Caki2 (cell line): ENCODE measurements around the gene RNGTT. TPM values are rescaled to one million over a fixed set of nuclear protein-coding genes. Genes with fewer than 3 reads are reported as not detected.

Experiments used
- DNase-seq: peaks from one replicate; pipeline ENCODE4 v3.0.0-alpha.2; 2015; ENCODE audit warnings: low read depth
- in situ Hi-C: cut with HindIII; loops from 2 replicates; pipeline ENCODE4 v1.10.0; 2016; ENCODE audit warnings: low sequenced_read_pairs, low pct_unique_long_range_greater_than_20kb, mixed read lengths
- total RNA-seq: library from RNA; depleted of rRNA; stranded (reverse); fragments of >200 nt; shearing (Covaris generic); gene quantifications from 2 replicates; pipeline ENCODE4 v1.2.3, GENCODE V29; 2014; ENCODE audit warnings: low replicate concordance

Gene RNGTT
- total RNA-seq, 1 experiment from 2014 or later = 15.6 TPM

DNA sequence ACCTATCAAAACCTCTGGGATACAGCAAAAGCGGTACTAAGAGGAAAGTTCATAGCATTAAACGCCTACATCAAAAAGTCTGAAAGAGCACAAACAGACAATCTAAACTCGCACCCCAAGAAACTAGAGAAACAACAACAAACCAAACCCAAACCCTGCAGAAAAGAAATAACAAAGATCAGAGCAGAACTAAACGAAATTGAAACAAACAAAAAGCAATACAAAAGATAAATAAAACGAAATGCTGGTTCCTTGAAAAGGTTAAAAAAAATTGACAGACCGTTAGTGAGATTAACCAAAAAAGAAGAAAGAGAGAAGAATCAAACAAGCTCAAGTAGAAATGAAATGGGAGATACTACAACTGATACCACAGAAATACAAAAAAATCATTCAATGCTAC lies 302.3 kb downstream of the RNGTT start:
- in situ Hi-C loops = no loop called here
- DNase-seq = no peak

DNA sequence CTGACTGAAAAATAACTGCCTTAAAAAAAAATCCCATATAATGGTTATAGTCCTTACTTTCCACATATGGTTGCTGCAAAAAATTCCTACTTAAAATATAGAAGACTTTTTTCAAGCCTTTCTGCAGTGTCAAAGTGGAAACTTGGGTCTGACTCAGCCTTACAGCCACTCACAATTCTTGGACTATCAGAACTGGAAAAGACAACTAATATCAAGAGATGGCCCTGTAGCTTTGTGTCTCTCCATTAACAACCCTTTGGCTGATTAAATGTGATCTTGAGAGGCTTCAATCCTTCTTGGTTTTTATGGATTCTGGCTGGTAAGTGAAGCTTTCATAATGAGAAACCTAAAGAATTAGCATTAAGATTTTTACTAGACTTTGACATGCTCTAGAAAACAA lies 307.8 kb downstream of the RNGTT start:
- in situ Hi-C loops = no loop called here
- no peak for DNase-seq

DNA sequence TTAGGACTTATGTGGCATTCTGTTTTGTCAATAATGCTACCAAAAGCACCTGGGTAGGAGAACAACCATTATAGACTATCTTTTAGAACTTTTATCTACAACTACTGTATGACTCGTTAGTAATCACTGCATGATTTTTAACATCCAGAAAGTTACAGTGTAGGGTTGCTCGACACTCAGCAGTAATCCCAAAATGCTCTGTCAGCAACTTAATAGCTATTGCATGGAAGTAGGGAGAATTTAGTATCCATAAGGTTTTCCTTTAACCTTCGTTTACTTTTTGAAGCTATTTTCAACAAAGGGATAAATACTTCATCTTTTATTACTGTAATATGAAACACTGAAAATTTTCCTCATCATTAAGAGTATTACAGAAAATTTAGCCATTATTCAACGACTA lies 309.5 kb downstream of the RNGTT start:
- in situ Hi-C loops = no loop called here

DNA sequence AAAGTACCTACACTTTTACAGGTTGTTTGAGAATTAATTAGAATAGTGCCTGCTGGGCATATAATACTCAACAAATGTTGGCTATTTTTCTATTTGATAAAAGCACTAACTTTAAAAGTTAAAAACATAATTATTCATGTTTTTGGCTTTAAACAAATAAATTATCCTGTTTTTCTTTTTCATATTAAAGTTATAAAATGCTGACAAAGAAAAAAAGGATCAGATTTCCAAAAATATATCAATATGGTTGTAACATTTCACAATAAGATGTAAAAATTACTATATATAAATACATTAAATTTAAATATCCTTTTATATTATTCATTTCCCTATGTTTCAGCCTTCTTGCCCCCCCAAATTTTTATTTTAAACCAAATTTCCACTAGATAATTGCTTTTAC lies 312.0 kb downstream of the RNGTT start:
- DNase-seq = no peak
- in situ Hi-C loops = no loop called here

More for the DNA sequence above, 309.5 kb downstream of the RNGTT start:
- DNase-seq = no peak

DNA sequence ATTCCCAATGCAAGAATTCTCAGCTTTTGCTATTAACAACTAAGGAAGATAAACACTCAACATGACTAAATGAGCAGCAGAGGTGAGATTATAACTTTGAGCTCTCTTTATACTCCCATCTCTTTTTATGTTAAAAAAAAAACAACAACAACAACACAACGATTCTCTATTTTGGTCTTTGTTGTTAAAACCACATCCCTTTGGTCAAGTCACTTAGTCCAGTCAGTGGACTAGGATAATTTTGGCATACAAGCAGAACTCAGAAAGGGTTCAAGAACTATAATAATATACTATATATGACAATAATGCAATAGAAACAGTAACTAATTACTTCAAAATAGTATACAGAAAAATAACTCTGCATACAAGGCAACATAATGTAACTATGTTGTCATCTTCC lies 312.4 kb downstream of the RNGTT start:
- in situ Hi-C loops = no loop called here
- no peak for DNase-seq

DNA sequence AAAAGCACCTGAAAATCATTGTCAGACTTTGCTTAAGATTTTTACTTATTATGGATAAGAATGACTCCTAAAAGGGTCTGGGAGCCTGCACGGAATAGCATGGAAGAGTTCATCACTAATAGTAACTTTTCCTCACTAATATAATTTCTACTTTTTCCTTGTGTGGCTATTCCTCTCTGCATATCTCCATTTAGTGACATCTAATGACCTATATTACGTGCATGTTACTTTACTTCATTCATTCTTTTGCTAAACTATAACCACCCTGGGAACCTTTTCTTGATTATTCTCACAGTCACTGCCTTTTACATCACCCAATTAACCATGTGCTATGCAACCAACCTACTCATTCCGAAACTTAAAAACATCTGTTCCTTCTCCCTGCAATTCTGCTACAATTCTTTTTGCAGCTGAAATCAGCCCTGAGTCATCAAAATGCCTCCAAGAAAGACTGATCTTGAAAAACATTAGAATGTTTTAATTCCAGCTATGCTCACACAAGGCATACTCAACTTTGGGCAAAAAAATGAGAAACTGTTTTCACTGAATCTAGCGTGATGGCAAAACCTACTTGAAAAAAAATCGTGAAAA lies 313.3 kb downstream of the RNGTT start:
- in situ Hi-C loops = no loop called here
- no peak for DNase-seq

DNA sequence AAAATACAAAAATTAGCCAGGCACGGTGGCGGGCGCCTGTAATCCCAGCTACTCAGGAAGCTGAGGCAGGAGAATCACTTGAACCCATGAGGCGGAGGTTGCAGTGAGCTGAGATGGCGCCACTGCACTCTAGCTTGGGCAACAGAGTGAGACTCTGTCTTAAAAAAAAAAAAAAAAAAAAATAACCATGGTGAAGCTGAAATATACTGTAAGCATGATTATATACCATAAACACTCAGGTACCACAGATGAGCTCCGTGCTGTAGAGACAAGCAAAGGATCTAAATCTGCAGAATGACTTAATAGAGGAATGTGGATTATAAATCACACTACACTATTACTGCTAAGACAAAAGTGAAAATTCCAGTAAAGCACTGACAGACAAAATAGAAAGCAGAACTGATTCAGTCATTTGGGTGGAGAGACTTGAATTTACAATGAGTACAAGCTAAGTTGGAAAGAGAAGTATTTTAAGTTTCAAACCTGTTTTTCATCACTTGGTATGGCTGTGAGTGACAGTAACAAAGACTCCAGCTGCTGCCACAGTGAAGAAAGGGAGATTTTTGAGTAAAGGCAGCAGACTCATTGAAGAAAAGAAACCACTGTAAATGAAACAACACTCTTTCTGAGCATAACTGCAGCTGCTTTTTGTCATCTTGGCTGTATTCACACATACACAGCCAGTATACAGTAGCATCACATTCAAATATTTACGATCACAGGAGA lies 322.1 kb downstream of the RNGTT start:
- in situ Hi-C loops = no loop called here
- no peak for DNase-seq

DNA sequence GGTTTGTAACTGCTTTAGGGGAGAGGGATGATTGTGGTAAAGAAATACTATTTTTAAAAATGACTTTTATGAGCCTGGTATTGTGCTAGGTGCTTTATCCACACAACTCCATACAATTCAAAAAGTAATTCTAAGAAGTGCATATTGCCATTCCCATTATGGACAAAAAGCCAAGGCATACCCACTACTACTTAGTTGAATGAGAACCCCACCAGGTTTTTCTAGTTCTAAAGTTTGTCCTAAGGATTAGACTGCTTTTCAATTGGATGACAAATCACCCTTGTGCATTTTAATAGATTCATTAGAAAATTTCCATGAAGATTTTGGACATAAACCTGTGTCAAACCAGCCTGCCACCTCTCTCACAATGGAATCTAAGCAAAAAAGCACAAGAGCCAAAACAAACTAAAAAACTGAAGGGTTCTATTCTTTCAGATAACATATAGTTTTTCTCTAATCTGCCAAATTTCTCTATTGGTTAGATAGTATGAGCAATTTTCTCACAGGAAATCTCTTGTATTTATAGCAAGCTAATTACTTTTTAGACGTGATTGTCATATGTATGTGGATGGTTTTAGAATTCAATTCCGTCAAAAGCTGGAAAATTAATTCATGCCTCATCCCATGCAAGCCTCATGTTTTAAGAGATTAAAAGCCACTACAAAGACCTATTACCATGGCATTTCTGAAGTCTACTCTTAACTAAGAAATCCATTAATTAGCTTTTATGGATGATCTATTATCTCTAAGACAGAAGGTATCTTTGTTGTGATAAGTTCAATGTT lies 325.5 kb downstream of the RNGTT start:
- in situ Hi-C loops = no loop called here

DNA sequence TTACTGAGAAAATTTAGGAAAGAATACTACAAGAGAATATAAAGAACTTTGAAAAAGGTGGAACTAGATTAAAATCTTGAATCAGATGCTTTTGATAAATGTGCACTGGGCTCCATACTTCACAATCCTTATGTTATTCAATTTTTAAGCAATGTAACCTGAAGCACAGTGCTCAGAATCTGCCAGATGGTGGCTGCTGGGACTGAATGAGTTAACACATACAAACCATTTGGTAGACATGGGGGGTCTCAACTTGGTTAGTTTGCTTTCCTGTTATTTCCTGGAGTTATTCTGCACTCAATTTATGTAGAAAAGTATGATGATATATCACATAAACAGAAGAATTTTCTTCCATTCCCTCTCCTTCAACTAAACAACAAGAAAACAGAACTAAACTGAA lies 326.5 kb downstream of the RNGTT start:
- no peak for DNase-seq
- in situ Hi-C loops = no loop called here

More for the DNA sequence above, 325.5 kb downstream of the RNGTT start:
- no peak for DNase-seq

DNA sequence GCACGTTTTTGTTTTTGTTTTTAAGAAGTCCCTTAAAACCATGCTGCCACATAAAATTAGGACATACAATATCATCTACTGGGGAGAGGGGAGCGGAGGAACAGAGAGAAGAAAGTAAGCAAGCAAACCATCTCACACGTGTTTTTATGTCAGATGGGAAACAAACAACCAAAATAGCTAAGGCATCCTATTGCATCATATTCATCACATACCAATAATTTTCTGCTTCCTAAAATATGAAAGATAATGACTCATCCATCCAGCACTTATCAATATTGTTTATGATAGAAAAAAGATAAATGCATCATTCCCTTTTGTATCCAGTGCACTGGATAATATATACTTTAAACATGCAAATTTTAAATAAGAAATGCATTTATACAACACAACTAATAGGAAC lies 329.6 kb downstream of the RNGTT start:
- no peak for DNase-seq
- in situ Hi-C loops = no loop called here

DNA sequence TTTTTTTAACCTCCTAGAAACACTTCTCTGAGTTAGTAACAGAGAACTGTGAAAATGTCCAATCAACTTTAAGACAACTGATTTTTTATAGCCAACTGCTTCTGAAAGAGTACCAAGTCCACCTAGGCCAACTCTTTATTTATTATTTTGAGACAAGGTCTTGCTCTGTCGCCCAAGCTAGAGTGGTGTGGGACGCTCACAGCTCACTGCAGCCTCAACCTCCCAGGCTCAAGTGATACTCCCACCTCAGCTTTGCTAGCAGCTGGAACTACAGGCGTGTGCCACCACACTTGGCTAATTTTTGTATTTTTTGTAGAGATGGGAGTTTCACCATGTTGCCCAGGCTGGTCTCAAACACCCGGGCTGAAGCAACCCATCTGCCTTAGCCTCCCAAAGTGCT lies 331.6 kb downstream of the RNGTT start:
- in situ Hi-C loops = no loop called here
- peak; percentile 24 for DNase-seq

DNA sequence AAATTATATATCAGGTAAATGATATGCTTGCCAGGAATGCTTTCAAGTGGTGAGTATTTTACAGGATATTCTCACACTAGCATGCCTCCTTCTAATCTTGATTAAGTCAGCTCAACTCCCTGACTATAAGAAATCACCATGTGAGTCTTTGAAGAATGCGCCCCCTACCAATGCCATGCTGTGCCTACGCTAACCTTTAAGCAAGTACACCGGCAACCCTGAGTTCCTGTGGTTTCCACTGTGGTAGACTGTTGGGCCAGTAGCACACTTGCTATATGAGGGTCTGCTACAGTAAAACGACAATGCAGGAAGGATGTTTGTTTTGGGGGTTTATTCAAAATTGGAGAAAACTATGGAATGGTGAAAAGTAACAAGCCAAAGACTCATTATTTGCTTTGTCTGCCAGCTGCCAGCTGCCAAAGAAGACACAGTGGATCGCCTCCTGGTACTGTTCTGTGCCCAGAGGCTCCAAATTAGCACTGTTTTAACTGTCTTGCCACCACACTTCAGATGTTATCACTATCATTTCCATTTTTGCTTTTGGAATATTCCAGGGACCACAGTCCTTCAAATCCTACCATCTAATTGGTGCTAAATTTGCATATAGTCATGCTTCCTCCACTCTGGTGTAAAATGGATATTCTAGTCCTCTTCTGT lies 333.5 kb downstream of the RNGTT start:
- in situ Hi-C loops = no loop called here
- no peak for DNase-seq

DNA sequence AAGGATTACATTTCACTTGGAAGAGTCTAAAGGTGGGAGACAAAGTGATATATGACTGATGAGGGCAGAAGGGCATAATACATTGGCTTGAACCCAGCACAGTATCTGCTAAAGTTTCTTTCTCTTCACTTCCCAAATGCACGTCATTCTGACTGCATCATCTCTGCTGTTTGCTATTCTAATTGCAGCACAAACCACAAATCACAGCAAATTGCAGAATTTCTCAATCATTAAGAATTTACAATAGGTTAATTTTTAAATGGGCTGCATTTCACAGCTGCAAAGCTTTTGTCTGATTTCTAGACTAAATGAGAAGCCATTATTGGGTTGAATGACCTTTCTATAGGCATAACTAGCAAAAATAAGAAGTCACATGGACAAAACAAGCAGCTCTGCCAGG lies 337.0 kb downstream of the RNGTT start:
- DNase-seq = peak; percentile 15
- in situ Hi-C loops = no loop called here

DNA sequence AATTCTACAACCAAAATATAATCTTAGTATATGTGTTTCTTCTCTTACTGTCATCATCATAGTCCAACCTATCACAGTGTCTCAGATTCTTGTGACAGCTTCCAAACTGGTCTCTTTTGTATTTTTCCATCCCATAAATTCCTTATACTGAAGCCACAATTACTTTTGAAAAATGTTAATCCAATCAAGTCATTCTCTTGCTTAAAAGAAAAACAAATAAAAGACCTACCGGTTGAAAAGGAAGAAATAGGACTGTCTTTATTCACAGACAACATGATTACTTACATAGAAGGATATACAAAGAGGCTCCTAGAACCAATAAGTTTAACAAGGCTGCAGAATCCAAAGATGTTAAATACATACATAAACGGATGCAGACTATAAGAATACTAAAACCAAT lies 339.9 kb downstream of the RNGTT start:
- no peak for DNase-seq
- in situ Hi-C loops = no loop called here

DNA sequence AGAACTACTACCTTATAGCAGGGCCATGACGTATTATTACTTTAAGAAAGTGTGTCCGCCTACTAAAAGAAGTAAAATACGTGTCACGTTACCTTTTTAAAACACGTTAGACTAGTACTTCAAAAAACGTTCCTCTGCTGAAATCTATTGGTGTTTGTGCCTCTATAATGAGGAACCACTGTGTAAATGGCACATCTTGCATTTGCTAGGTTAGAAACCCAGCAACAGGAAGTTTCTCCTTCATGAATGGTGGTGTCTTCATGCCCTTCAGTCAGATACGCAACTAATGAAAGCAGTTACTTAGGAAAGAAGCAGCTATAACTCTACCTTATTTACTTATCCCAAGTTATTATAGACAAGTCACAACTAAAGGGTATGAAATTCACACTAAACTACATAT lies 343.5 kb downstream of the RNGTT start:
- in situ Hi-C loops = no loop called here
- DNase-seq = no peak

DNA sequence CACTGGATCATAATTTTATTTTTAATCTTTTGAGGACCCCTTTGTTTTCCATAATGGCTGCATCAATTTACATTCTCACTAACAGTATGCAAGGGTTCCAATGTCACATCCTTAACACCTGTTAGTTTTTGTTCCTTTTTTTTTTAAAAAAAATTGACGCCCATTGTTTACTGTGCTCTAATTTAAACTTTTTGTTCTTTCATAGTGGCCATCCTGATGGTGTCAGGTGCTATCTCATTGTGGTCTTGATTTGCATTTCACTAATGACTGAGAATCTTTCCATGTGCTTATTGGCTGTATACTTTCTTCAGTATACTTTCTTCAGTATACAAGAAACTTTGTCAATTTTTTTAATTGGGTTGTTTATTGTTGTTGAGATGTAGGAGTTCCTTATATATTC lies 347.0 kb downstream of the RNGTT start:
- DNase-seq = no peak
- in situ Hi-C loops = no loop called here

DNA sequence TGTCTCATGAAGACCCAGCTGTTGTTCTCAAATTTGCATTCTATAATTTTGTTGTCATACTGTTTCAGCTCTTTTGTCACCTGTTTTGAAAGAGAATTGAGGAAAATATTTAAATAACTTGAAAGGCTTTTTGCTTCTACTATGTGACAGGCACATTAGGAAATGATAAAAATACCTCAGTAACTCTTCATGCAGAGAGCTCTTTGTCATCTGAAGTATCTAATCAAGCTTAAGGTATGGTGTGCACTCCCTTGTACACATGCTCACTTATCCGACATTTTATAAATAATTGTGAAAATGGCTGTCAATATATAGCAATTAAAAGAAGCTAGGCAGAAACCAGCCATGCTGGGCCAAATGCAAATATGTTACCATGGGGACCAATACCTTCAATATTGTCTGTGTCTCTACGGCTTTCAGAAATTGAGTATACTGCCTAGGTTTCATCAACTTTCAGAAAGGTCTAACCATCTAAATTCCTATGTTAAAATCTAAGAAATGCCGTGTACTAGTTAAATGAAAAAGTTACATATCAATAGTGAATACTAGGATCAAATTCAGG lies 349.0 kb downstream of the RNGTT start:
- in situ Hi-C loops = no loop called here
- DNase-seq = no peak

DNA sequence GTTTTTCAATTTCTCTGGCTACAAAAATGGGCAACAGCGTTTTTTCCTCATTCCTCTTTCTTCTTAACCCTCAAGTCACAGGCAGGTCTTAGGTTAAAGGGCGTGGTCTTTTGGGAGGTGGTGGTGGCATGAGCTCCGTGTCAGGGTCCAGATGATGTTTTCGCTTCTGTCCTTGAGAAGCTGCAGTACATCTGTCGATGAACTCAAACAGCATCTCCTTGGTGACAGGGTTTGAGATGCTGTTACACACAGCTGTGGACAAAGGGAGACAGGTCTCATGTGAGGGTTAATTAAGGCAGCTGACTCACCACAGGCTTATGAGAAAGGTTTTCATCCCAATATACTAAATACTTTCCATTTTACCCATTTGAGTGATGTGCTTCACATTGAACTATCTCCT lies 350.8 kb downstream of the RNGTT start:
- in situ Hi-C loops = no loop called here

DNA sequence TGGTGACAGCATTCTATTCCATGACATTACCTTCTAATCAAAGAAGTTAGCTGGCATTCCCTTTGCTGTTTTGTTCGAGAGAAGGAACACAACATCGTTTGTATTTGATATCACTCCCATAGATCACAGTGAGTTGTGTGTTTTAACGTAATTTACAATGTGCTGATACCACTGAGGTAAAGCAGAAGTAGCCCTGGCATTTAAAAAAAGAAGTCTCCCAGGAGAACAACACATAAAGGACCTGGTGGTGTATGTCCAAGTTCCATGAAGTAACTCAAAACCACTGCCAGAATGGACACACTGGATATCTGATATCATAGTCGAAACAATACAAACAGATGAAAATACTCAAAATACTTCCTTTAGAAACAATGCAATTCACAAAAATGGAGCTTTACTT lies 351.7 kb downstream of the RNGTT start:
- no peak for DNase-seq
- in situ Hi-C loops = no loop called here

More for the DNA sequence above, 350.8 kb downstream of the RNGTT start:
- no peak for DNase-seq
